DND-41 (cell line): Measurements from ENCODE around the gene HELZ.

Source experiments
- CTCF ChIP-seq: IDR thresholded peaks from 2 replicates; pipeline ENCODE4 v1.5.1; 2012; ENCODE audit warnings: borderline replicate concordance, low read length, moderate library complexity, mild to moderate bottlenecking; ENCODE audit not compliant: poor library complexity, severe bottlenecking; ENCODE audit errors: extremely low read depth
- EZH2 ChIP-seq: IDR thresholded peaks from 3 replicates; pipeline ENCODE4 v1.6.1; 2012; ENCODE audit warnings: borderline replicate concordance, low read depth, mild to moderate bottlenecking, moderate library complexity, low read length, inconsistent platforms; ENCODE audit not compliant: severe bottlenecking

DNA sequence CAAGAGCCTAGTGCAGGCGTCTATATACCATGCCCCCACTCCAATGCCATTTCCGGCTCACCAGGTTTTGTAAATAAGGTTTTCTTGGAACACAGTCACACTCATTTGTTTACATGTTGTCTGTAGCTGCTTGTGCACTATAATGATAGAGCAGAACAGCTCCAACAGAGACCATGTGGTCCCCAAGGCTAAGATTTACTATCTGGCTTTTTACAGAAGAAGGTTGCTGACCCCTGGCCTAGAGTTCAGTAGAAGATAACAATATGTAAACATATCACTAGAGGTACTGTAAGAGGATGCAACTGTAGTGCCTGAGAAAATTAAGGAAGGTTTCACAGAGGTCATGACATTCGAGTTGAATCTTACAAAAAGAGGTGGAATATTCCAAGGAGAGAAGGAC, 134.4 kb downstream of the HELZ start:
- TF ChIP-seq CTCF: no peak
- no peak for TF ChIP-seq EZH2
